Midbrain (tissue), 1 donor: ENCODE measurements around the gene SLC5A8.
"Not testable (repeated sequence)": the region's sequence is repeated elsewhere in the genome, so short reads cannot be mapped to it uniquely, and the experiment has no call there.

Source experiments
- DNase-seq: peaks from one replicate; lab custom pipeline; 2025; lab: John Stamatoyannopoulos, UW

Gene SLC5A8

DNA sequence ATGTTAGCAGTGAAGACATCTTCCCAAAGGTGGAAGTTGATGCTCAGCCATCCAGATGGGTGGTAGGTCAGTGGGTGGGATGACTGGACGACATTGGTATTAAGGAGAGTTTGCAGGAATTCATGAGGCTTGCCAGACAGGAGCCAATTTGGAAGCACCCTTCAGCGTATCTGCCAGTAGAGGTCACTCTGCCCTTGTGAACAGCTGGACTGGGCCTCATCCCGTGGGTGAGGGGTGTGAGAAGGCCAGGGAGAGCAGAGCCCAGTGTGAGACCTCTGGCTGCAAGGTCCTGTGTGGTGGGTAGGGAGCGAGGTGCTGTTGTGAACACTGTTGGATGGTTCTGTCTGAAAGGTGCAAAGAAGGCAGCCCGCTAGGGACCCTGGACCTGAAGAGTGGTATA lies 37.7 kb downstream of the SLC5A8 start:
- DNase-seq: no peak

DNA sequence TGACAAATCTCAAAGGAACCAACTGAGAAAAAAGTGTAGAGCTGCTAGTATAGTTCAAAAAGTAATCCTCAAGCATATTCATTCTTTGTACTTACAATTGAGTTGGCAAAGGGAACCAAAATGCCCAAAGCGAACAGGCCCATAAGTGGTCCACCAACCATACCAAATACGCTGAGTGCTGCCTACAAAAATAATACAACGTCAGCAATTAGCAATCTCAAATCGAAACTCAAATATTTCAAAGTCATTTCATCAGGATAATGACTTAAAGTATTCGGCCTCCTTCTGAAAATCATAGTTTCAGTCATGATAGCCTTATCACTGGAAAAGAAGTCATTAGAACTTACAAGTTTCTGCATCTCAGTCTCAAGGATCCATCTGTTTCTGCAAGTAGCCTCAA lies 42.0 kb downstream of the SLC5A8 start:
- DNase-seq: no peak

DNA sequence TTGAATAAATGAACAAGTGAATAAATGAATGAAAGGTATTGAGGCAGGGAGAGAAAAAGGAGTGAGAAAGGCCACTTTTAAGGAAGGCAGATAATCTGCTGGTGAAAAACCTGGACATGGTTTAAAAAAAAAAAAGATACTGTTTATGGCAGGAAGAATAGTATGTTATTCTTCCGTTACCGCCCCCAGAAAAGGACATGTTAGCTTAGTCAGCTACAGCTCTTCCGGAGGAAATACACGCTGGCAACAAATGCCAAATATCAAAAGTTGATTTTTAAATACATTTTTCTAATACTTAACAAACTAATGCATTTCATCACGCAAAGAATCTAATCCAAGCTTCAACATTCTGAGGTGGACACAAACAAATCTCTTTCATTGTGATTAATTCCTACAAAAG lies 43.2 kb downstream of the SLC5A8 start:
- DNase-seq: no peak

DNA sequence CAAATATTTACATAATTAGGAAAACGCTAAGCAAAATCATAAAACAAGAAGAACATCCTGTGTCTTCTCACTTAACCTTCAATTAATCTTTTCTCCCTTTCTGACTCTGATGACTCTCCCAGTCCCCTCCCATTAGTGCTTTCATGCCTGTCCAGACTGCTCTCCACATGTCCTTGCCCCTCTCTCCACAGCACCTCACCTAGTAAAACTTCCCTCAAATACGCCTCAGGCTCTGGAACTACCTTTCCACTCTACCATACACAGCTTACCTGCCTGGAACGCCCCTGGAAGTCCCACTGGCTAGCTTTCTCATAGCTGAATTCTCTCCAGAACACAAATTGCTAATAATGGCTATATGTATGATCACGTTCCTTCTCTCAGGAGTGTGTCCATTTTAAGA lies 44.7 kb downstream of the SLC5A8 start:
- DNase-seq: no peak

DNA sequence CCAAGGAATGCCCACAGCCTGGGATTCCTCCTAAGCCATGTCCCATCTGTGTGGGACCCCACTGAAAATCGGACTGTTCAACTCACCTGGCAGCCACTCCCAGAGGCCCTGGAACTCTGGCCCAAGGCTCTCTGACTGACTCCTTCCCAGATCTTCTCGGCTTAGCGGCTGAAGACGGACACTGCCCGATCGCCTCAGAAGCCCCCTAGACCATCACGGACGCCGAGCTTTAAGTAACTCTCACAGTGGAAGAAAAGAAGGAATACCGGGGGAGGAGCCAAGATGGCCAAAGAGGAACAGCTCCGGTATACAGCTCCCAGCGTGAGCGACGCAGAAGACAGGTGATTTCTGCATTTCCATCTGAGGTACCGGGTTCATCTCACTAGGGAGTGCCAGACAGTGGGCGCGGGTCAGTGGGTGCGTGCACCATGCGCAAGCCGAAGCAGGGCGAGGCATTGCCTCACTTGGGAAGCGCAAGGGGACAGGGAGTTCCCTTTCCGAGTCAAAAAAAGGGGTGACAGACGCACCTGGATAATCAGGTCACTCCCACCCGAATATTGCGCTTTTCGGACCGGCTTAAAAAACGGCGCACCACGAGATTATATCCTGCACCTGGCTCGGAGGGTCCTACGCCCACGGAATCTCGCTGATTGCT lies 64.1 kb downstream of the SLC5A8 start:
- DNase-seq: not testable (repeated sequence)

DNA sequence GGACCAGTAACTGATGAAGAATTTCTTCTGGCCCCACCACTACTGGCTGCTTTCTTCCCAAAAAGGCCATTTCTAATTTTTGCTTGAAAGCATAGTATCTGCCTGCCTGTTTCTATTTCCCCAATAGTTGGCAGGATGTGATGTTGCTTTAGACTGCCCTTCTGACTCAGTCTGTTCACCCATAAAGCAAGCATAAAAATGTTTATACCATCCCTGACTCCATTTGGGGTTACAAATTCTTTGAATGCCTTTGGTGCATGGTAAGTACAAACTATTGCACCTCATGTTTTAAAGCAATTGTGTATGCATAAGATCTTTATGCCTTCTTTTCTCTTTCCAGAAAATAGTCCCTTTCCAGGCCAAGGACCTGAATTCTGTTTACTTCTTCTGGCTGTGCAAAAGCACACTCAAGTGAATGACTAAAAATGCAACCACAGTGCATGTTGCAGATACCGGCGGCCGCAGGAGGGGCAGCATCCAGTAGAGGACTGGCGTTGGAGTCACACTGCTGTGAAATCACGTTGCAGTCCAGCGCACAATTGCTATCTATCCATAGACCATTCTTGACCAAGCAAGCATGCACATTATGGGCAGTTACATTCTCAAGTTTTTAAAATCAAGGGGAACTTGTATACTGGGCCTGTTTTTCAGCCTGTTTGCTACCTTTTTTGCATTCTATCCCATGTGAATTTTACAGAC lies 82.4 kb downstream of the SLC5A8 start:
- no peak for DNase-seq

DNA sequence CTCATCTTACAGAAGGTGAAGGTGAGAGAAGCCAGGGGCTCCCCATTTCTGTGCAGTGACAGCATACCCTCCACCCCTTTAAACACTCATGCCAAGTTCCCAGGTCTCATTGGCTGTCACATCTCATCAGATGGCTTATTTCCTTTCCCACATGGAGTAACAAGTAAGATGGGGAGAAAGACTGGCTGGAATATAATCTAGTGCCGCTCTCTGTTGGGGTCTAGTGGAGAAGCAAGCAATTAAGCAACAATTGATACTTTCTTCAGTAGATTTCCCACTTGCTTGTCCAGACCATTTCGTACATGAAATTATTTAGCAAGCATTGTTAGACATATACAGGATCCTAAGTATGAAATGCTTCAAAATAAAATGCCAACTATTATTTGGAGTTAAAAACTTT lies 92.2 kb downstream of the SLC5A8 start:
- no peak for DNase-seq

DNA sequence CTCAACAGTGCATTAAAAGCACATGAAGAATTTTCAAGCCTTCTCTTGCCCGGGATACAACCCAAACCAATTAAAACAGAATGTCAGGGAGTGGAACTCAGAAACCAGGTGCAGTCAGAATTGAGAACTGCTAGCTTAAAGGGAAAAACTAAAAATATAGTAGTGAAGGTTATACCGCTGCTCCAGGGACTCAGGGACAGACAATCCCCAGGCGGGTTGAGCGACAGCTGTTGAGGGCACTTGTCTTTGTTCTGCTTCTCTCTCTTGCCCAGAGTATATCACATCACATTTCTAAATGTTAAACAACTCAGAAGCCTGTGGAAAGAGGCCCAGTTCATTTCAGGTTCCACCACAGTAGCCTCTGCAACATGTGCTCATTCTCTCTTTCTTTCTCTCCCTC lies 93.1 kb downstream of the SLC5A8 start:
- no peak for DNase-seq

DNA sequence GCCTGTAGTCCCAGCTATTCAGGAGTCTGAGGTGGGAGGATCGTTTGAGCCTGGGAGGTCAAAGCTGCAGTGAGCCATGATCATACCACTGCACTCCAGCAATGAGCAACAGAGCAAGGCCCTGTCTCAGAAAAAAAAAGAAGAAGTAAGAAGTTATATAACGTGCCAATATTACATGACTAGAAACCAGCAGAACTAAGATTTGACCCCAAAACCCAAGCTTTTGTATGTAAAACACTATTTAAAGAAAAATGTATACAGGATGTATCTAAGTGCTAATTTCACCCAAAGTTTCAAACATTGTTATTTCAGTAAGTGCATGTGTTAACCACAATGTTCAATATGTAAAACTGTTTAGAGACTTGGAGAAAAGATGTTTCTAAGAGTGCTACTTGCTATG lies 94.7 kb downstream of the SLC5A8 start:
- DNase-seq: no peak

DNA sequence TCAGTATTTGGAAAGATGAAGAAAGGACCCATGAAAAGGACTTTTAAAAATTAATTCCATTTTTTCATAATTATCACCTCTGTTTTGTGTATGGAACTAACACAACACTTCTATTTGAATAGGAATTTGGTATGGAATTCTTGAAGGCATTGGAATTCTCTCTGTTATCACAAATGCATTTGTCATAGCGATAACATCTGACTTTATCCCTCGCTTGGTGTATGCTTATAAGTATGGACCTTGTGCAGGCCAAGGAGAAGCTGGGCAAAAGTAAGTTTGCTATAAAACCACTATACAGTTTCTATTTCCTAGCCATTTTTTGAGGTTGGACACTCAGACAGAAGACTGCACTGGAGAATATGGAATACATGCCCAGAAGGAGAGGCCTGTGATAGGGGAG lies 98.6 kb downstream of the SLC5A8 start:
- DNase-seq: no peak

DNA sequence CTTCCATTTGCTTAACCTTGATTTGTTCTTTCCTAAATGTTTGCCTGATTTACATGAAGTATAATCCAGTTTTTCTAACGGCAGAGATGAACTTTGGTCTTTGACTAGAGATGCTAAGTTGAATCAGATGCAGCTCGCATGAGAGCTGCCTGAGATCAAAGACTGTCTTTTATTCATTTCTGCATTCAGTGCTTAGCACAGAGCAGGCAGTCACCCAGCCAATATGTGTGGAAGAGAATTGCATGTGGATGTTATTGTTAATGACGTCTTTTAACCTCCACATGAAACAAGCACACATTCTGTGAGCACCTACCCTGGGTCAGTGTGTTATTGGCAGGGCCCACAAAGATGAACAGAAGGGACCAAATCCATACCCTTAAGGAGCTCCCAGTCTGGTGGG lies 99.2 kb downstream of the SLC5A8 start:
- DNase-seq: peak; percentile 9

DNA sequence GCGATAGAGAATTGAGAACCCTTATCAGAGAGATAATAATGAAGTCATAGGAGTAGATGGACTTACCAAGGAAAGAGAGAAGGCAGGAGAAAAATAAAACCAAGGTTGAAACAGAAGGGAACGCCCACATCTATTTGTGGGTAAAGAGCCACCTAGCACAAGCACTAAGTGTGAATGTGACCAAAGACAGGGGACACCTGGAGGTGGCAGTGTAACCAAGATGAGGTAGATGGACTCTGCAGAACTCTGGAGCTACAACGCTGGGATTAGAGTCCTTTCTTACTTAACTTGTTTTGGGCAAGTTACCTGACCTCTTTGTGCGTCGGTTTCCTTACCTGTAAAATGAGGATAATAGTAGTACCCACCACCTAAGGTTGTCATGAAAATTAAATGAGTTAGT lies 101.9 kb downstream of the SLC5A8 start:
- DNase-seq: no peak

DNA sequence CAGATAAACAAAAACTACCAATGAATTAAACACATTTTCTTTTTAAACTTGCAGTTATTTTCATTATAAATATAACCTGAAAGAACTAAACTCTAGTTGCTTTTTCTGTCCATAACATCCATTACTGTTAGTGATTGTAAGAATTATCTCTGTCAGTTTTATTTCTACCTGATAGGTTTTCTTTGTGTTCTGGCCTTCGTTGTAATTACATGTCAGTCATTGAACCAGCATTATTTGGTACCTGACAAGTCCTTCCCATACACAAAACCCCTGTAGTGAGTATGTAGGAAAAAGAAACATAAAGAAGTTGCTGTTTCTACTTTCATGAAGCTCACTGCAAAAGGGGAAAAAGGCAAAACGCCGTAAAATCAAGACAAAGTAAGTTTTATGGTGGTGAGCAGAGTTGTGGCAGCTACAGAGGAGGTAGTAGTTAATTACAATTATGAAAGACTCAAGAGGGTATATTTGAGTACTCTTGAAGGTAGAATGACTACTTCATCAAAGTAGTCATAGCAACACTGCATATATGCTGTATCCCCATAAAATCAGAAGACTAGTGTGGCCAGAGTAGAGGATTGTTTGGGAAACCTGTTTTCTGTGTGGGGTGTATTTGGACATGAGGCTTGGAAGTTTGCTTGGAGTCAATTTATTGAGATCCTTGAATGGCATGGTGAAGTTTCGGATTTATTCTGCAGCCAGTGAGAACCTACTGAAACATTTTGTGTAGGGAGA lies 102.8 kb downstream of the SLC5A8 start:
- no peak for DNase-seq
